ENCODE data around the gene BCAR3. TPM values are rescaled to one million over a fixed set of nuclear protein-coding genes. Genes with fewer than 3 reads are reported as not detected.
A peak's percentile ranks its signal among the peaks of the same experiment; 100 is the strongest.
"Not testable (repeated sequence)": the region's sequence is repeated elsewhere in the genome, so short reads cannot be mapped to it uniquely, and the experiment has no call there.

Gene BCAR3
- total RNA-seq, 4 donors from 2014 or later = 15.9 to 49.6 (median 30.8) TPM

- Histone ChIP-seq H3K9me3 (no peaks in the 10 kb centered on the region), H3K4me3 (no peak overlapping the region), H3K27me3 (no peaks in the 10 kb centered on the region), H3K27ac (no peak overlapping the region), H3K4me1 (peaks cover 18% of the 10 kb centered on the region), H3K36me3 (no peaks in the 10 kb centered on the region)
- no peak for DNase-seq (ENCODE audit: low spot score in 2 of 2)
- WGBS = 91% methylated on average over 5 of the region's 5 CpGs
- TF ChIP-seq CTCF (IDR thresholded peaks at IDR 0.05) (no peak), EP300 (IDR thresholded peaks at IDR 0.05) (no peak), POLR2AphosphoS5 (IDR thresholded peaks at IDR 0.05) (no peak), POLR2A (IDR thresholded peaks at IDR 0.05) (no peak)
Measured at GRCh38 chr1:93656491-93656890, 25.1 kb downstream of the BCAR3 start.

- peak in 1 of 2 donors; percentile 65 for DNase-seq (ENCODE audit: low spot score in 2 of 2)
- WGBS = 96% methylated on average over 6 of the region's 6 CpGs
- peaks cover 4% of the 10 kb centered on the region for H3K4me1 ChIP-seq
- H3K9me3 ChIP-seq = no peaks in the 10 kb centered on the region
- no peak overlapping the region for H3K27ac ChIP-seq
- H3K27me3 ChIP-seq = no peaks in the 10 kb centered on the region
- TF ChIP-seq POLR2AphosphoS5 (IDR thresholded peaks at IDR 0.05) (no peak), CTCF (IDR thresholded peaks at IDR 0.05) (no peak)
- no peak overlapping the region for H3K4me3 ChIP-seq
- H3K36me3 ChIP-seq = no peaks in the 10 kb centered on the region
Measured at GRCh38 chr1:93653656-93654055, 28.0 kb downstream of the BCAR3 start.

- TF ChIP-seq CTCF (IDR thresholded peaks at IDR 0.05) (no peak), POLR2AphosphoS5 (IDR thresholded peaks at IDR 0.05) (no peak), POLR2A (IDR thresholded peaks at IDR 0.05) (no peak), EP300 (IDR thresholded peaks at IDR 0.05) (no peak)
- H3K9me3 ChIP-seq = no peaks in the 10 kb centered on the region
- no peak overlapping the region for H3K27ac ChIP-seq
- no peak overlapping the region for H3K4me3 ChIP-seq
- WGBS = 61% methylated on average over 7 of the region's 7 CpGs
- H3K36me3 ChIP-seq = no peaks in the 10 kb centered on the region
- H3K4me1 ChIP-seq = peaks cover 4% of the 10 kb centered on the region
- peak in 1 of 2 donors; percentile 59 for DNase-seq (ENCODE audit: low spot score in 2 of 2)
- H3K27me3 ChIP-seq = no peaks in the 10 kb centered on the region
Measured at GRCh38 chr1:93652323-93652949, 29.2 kb downstream of the BCAR3 start.

GRCh38 chr1:93651695-93652094 is 29.9 kb downstream of the BCAR3 start:
- Histone ChIP-seq H3K9me3 (no peaks in the 10 kb centered on the region), H3K4me1 (peaks cover 4% of the 10 kb centered on the region), H3K4me3 (no peak overlapping the region), H3K36me3 (no peaks in the 10 kb centered on the region), H3K27ac (no peak overlapping the region), H3K27me3 (no peaks in the 10 kb centered on the region)
- no peak for TF ChIP-seq CTCF (IDR thresholded peaks at IDR 0.05)
- no peak for TF ChIP-seq EP300 (IDR thresholded peaks at IDR 0.05)
- no peak for TF ChIP-seq POLR2A (IDR thresholded peaks at IDR 0.05)
- peak in 1 of 2 donors; percentile 64 for DNase-seq (ENCODE audit: low spot score in 2 of 2)
- 68% methylated on average over 7 of the region's 8 CpGs for WGBS

GRCh38 chr1:93650159-93650558 is 31.5 kb downstream of the BCAR3 start:
- not testable (repeated sequence) for H3K36me3 ChIP-seq, H3K27ac ChIP-seq, H3K4me3 ChIP-seq, H3K9me3 ChIP-seq, H3K27me3 ChIP-seq, H3K4me1 ChIP-seq
- peak in 1 of 2 donors; percentile 4 for DNase-seq (ENCODE audit: low spot score in 2 of 2)
- WGBS = 83% methylated on average over 5 of the region's 5 CpGs

- Histone ChIP-seq H3K27ac (no peak overlapping the region), H3K36me3 (no peaks in the 10 kb centered on the region), H3K4me3 (no peak overlapping the region), H3K9me3 (no peaks in the 10 kb centered on the region), H3K4me1 (peaks cover 4% of the 10 kb centered on the region), H3K27me3 (no peaks in the 10 kb centered on the region)
- DNase-seq (ENCODE audit: low spot score in 2 of 2) = no peak
- TF ChIP-seq EP300 (IDR thresholded peaks at IDR 0.05) (no peak), CTCF (IDR thresholded peaks at IDR 0.05) (no peak), POLR2AphosphoS5 (IDR thresholded peaks at IDR 0.05) (no peak), POLR2A (IDR thresholded peaks at IDR 0.05) (no peak)
Measured at GRCh38 chr1:93649231-93649630, 32.4 kb downstream of the BCAR3 start.

All from suprapubic skin (tissue), 4 donors.